Measurements from ENCODE around the gene WNT5B. TPM values are rescaled to one million over a fixed set of nuclear protein-coding genes. Genes with fewer than 3 reads are reported as not detected.

WNT5B gene
- total RNA-seq = 1 to 10 TPM; 1.5 to 3.0 TPM

- Histone ChIP-seq H3K4me1 (peaks cover 0 to 43% of the 10 kb centered on the region in 2 donors), H3K36me3 (no peaks in the 10 kb centered on the region), H3K4me3 (peak within 1 kb of the TSS; percentile 40 to 60), H3K9me3 (no peaks in the 10 kb centered on the region), H3K27ac (peak within 1 kb of the TSS in 1 of 2 donors; percentile 41), H3K27me3 (no peaks in the 10 kb centered on the region)
- TF ChIP-seq CTCF (IDR thresholded peaks at IDR 0.05) = no peak
- DNase-seq (ENCODE audit: low spot score) = no peak
These were observed at the start of gene WNT5B for GRCh38 chr12:1628666-1629337. Gene WNT5B, plus strand, starts transcription at chr12:1629231. Its CDS starts 2,124 bp downstream, at chr12:1631355.

- H3K27me3 ChIP-seq = no peaks in the 10 kb centered on the region
- H3K4me3 ChIP-seq = no peak overlapping the region
- no peaks in the 10 kb centered on the region for H3K9me3 ChIP-seq
- H3K36me3 ChIP-seq = no peaks in the 10 kb centered on the region
- H3K27ac ChIP-seq = no peak overlapping the region
- H3K4me1 ChIP-seq = peaks cover 0 to 44% of the 10 kb centered on the region in 2 donors
- no peak for TF ChIP-seq CTCF (IDR thresholded peaks at IDR 0.05)
- no peak for DNase-seq (ENCODE audit: low spot score)
These were observed 49.2 kb upstream of the WNT5B start for GRCh38 chr12:1579651-1580435.

GRCh38 chr12:1580526-1580925, 48.5 kb upstream of the WNT5B start:
- TF ChIP-seq CTCF (IDR thresholded peaks at IDR 0.05) = no peak
- H3K4me1 ChIP-seq = peaks cover 0 to 37% of the 10 kb centered on the region in 2 donors
- H3K27ac ChIP-seq = no peak overlapping the region
- H3K9me3 ChIP-seq = no peaks in the 10 kb centered on the region
- no peaks in the 10 kb centered on the region for H3K27me3 ChIP-seq
- DNase-seq (ENCODE audit: low spot score) = no peak
- no peaks in the 10 kb centered on the region for H3K36me3 ChIP-seq
- no peak overlapping the region for H3K4me3 ChIP-seq

GRCh38 chr12:1581973-1582708, 46.9 kb upstream of the WNT5B start:
- DNase-seq (ENCODE audit: low spot score) = no peak
- H3K9me3 ChIP-seq = no peaks in the 10 kb centered on the region
- TF ChIP-seq CTCF (IDR thresholded peaks at IDR 0.05) = no peak
- H3K4me1 ChIP-seq = peaks cover 0 to 21% of the 10 kb centered on the region in 2 donors
- H3K27me3 ChIP-seq = no peaks in the 10 kb centered on the region
- peak overlapping the region in 1 of 2 donors; percentile 7 for H3K27ac ChIP-seq
- no peaks in the 10 kb centered on the region for H3K36me3 ChIP-seq
- no peak overlapping the region for H3K4me3 ChIP-seq

GRCh38 chr12:1582709-1583050, 46.4 kb upstream of the WNT5B start:
- Histone ChIP-seq H3K27ac (no peak overlapping the region), H3K27me3 (no peaks in the 10 kb centered on the region), H3K9me3 (no peaks in the 10 kb centered on the region), H3K4me1 (peaks cover 0 to 22% of the 10 kb centered on the region in 2 donors), H3K36me3 (no peaks in the 10 kb centered on the region), H3K4me3 (no peak overlapping the region)
- TF ChIP-seq CTCF (IDR thresholded peaks at IDR 0.05) = no peak
- DNase-seq (ENCODE audit: low spot score) = no peak
